Vein endothelial cell (primary cell): ENCODE data around the gene RNF4. TPM values are rescaled to one million over a fixed set of nuclear protein-coding genes. Genes with fewer than 3 reads are reported as not detected.

Experiments used
- total RNA-seq: library from RNA; depleted of rRNA; stranded (reverse); fragments of >200 nt; gene quantifications from 2 replicates; pipeline ENCODE4 v1.2.3, GENCODE V29; 2012

RNF4 gene
- total RNA-seq, result 73.5 and 101 TPM in 2 replicates

GRCh38 chr4:2468456-2469191 is at the start of gene RNF4:
Gene RNF4, plus strand, starts transcription at chr4:2469106. Its CDS starts 21,388 bp downstream, at chr4:2490494.

GRCh38 chr4:2536193-2537010 is 67.5 kb downstream of the RNF4 start, which contains the start of gene FAM193A:
Gene FAM193A, plus strand, starts transcription at chr4:2536647. Its CDS starts 269 bp downstream, at chr4:2536916.

Other genes with a start within 250 kb of the RNF4 start
- 7.8 and 13.6 TPM in 2 replicates for gene HAUS3, start 227.0 kb upstream of the RNF4 start, total RNA-seq
- gene POLN, start 227.0 kb upstream of the RNF4 start, total RNA-seq, result 2.0 TPM in 2 replicates
- 72.3 and 97.3 TPM in 2 replicates for gene MXD4, start 207.0 kb upstream of the RNF4 start, total RNA-seq
- gene ZFYVE28, start 50.5 kb upstream of the RNF4 start, total RNA-seq, result 8.5 and 11.4 TPM in 2 replicates
- 0.19 TPM in 1 of 2 replicates, not detected in the other for gene CFAP99, start 50.2 kb upstream of the RNF4 start, total RNA-seq
- 23.7 and 24.5 TPM in 2 replicates for gene FAM193A, start 67.5 kb downstream of the RNF4 start, total RNA-seq